ENCODE data around the gene MAGI2. TPM values are rescaled to one million over a fixed set of nuclear protein-coding genes. Genes with fewer than 3 reads are reported as not detected.
"Not testable (repeated sequence)": the region's sequence is repeated elsewhere in the genome, so short reads cannot be mapped to it uniquely, and the experiment has no call there.

The MAGI2 gene
- total RNA-seq, 1 experiment from 2014 or later = 0.34 TPM

DNA sequence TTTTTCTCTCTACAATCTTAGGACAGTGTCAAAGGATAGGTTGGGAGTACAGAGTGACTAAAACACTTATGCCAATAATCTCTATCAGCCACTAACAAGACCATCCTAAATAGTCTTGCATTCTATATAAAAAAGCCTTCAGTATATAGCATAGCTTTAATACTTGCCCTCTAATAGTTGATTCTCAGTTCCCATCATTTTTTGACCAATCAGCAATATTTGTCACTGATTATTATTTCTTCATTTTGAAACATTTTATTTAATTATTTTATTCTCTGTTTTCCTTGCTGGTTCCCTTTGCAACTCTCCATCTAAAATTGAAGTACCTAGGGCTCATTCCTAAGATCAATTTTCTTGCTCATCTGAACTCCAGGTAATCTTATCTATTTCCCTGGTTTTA lies 470.0 kb downstream of the MAGI2 start:
- no peak for DNase-seq (ENCODE audit: low spot score)
- Histone ChIP-seq H3K27ac (ENCODE audit: low read depth, low read length, poor library complexity, severe bottlenecking) (no peak overlapping the region), H3K36me3 (ENCODE audit: insufficient read depth, low read length, poor library complexity, severe bottlenecking) (no peaks in the 10 kb centered on the region), H3K27me3 (replicated peaks; ENCODE audit: insufficient read depth, low read depth, low read length, poor library complexity) (no peaks in the 10 kb centered on the region), H3K9me3 (ENCODE audit: low read depth, low read length, poor library complexity, severe bottlenecking) (no peaks in the 10 kb centered on the region), H3K4me3 (ENCODE audit: low read depth, low read length, poor library complexity, severe bottlenecking) (no peak overlapping the region), H3K4me1 (ENCODE audit: insufficient read depth, low read length, poor library complexity, severe bottlenecking) (no peaks in the 10 kb centered on the region)
- TF ChIP-seq, protein P1, sequence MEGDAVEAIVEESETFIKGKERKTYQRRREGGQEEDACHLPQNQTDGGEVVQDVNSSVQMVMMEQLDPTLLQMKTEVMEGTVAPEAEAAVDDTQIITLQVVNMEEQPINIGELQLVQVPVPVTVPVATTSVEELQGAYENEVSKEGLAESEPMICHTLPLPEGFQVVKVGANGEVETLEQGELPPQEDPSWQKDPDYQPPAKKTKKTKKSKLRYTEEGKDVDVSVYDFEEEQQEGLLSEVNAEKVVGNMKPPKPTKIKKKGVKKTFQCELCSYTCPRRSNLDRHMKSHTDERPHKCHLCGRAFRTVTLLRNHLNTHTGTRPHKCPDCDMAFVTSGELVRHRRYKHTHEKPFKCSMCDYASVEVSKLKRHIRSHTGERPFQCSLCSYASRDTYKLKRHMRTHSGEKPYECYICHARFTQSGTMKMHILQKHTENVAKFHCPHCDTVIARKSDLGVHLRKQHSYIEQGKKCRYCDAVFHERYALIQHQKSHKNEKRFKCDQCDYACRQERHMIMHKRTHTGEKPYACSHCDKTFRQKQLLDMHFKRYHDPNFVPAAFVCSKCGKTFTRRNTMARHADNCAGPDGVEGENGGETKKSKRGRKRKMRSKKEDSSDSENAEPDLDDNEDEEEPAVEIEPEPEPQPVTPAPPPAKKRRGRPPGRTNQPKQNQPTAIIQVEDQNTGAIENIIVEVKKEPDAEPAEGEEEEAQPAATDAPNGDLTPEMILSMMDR (conservative IDR thresholded peaks at IDR 0.05; ENCODE audit: low read depth, low read length) = no peak
- no peak for TF ChIP-seq EZH2 (IDR thresholded peaks at IDR 0.05; ENCODE audit: borderline replicate concordance, low read depth, low read length, poor library complexity, severe bottlenecking)
- POLR2A ChIA-PET (ENCODE audit: low non-redundant PET) = no interaction called here
- intact Hi-C loops (cut with micrococcal nuclease; ENCODE audit: unreplicated experiment) = no loop called here
- no TSS peak for BruUV-seq (replicated peaks)
- CTCF ChIA-PET = no interaction called here

DNA sequence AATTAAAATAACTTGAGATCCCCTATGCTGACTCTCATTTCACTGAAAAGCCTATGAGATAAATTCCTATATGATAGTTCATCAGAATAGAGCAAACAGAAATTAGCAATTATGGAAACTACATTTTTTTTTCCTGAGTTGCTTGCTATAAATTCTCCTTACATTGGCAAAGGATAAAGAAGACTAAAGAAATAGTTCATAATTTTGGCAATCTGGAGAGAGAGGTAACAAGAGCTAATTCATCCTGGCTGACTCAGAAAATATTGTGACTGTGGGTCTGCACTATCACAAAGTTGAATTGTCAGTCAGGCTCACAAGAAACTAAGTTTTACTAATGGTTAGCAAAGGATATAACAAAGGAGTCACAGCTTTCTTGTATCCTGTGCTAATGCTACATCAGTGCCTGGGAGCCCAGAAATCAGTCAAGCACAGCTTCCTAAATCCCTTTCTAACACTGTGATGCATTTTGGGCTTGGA lies 483.0 kb downstream of the MAGI2 start:
- no peaks in the 10 kb centered on the region for H3K27me3 ChIP-seq (replicated peaks; ENCODE audit: insufficient read depth, low read depth, low read length, poor library complexity)
- ChIA-PET POLR2A (ENCODE audit: low non-redundant PET) (no interaction called here), CTCF (no interaction called here)
- H3K4me3 ChIP-seq (ENCODE audit: low read depth, low read length, poor library complexity, severe bottlenecking) = no peak overlapping the region
- H3K9me3 ChIP-seq (ENCODE audit: low read depth, low read length, poor library complexity, severe bottlenecking) = no peaks in the 10 kb centered on the region
- no peak overlapping the region for H3K27ac ChIP-seq (ENCODE audit: low read depth, low read length, poor library complexity, severe bottlenecking)
- no peaks in the 10 kb centered on the region for H3K4me1 ChIP-seq (ENCODE audit: insufficient read depth, low read length, poor library complexity, severe bottlenecking)
- DNase-seq (ENCODE audit: low spot score) = no peak
- TF ChIP-seq, protein P1 (conservative IDR thresholded peaks at IDR 0.05; ENCODE audit: low read depth, low read length) = no peak
- TF ChIP-seq EZH2 (IDR thresholded peaks at IDR 0.05; ENCODE audit: borderline replicate concordance, low read depth, low read length, poor library complexity, severe bottlenecking) = no peak
- no peaks in the 10 kb centered on the region for H3K36me3 ChIP-seq (ENCODE audit: insufficient read depth, low read length, poor library complexity, severe bottlenecking)
- BruUV-seq (replicated peaks) = no TSS peak
- intact Hi-C loops (cut with micrococcal nuclease; ENCODE audit: unreplicated experiment) = no loop called here

DNA sequence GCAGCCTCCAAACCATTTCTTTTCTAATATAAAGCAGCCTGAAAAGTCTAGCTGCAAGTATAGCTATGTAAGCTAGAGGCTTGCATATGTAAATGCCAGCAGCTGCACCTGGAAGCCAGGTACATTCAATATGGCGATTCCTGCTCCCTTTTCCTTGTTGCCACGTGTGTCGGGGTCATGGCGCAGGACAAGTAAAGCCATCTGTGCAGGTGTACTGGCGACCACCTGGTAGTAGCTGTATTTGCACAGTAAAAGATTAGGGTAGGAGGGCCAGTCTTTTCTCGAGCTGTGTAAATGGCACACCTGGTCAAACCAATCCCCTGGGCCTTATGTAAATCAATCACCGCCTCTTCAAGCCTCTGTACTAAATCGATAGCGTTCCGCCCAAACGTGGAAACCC lies 484.5 kb downstream of the MAGI2 start:
- Histone ChIP-seq H3K27me3 (replicated peaks; ENCODE audit: insufficient read depth, low read depth, low read length, poor library complexity) (no peaks in the 10 kb centered on the region), H3K36me3 (ENCODE audit: insufficient read depth, low read length, poor library complexity, severe bottlenecking) (no peaks in the 10 kb centered on the region), H3K4me3 (ENCODE audit: low read depth, low read length, poor library complexity, severe bottlenecking) (no peak overlapping the region), H3K27ac (ENCODE audit: low read depth, low read length, poor library complexity, severe bottlenecking) (no peak overlapping the region), H3K4me1 (ENCODE audit: insufficient read depth, low read length, poor library complexity, severe bottlenecking) (no peaks in the 10 kb centered on the region), H3K9me3 (ENCODE audit: low read depth, low read length, poor library complexity, severe bottlenecking) (no peaks in the 10 kb centered on the region)
- TF ChIP-seq, protein P1 (conservative IDR thresholded peaks at IDR 0.05; ENCODE audit: low read depth, low read length) = no peak
- TF ChIP-seq EZH2 (IDR thresholded peaks at IDR 0.05; ENCODE audit: borderline replicate concordance, low read depth, low read length, poor library complexity, severe bottlenecking) = no peak
- ChIA-PET POLR2A (ENCODE audit: low non-redundant PET) (no interaction called here), CTCF (no interaction called here)
- no TSS peak for BruUV-seq (replicated peaks)
- DNase-seq (ENCODE audit: low spot score) = no peak
- intact Hi-C loops (cut with micrococcal nuclease; ENCODE audit: unreplicated experiment) = no loop called here

DNA sequence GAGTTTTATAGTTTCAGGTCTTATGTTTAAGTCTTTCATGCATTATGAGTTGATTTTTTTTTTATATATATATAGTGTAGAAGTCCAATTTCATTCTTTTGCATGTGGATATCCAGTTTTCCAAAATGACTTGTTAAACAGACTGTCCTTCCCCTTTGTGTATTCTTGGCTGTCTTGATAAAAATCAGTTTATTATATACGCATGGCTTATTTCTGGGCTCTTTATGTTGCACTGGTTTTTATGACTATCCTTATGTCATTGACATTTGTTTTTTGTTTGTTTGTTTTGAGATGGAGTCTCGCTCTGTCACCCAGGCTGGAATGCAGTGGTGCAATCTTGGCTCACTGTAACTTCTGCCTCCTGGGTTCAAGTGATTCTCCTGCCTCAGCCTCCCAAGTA lies 485.9 kb downstream of the MAGI2 start:
- CTCF ChIA-PET; H3K4me1 ChIP-seq (ENCODE audit: insufficient read depth, low read length, poor library complexity, severe bottlenecking); BruUV-seq (replicated peaks); H3K4me3 ChIP-seq (ENCODE audit: low read depth, low read length, poor library complexity, severe bottlenecking); POLR2A ChIA-PET (ENCODE audit: low non-redundant PET); H3K36me3 ChIP-seq (ENCODE audit: insufficient read depth, low read length, poor library complexity, severe bottlenecking); H3K27me3 ChIP-seq (replicated peaks; ENCODE audit: insufficient read depth, low read depth, low read length, poor library complexity); intact Hi-C loops (cut with micrococcal nuclease; ENCODE audit: unreplicated experiment); DNase-seq (ENCODE audit: low spot score); H3K9me3 ChIP-seq (ENCODE audit: low read depth, low read length, poor library complexity, severe bottlenecking); H3K27ac ChIP-seq (ENCODE audit: low read depth, low read length, poor library complexity, severe bottlenecking): not testable (repeated sequence)

Data from A673 (cell line).